ENCODE data around the gene GNAQ.

- no peak for TF ChIP-seq POLR2A (IDR thresholded peaks at IDR 0.05)
- TF ChIP-seq CTCF (IDR thresholded peaks at IDR 0.05) = no peak
Observed at GRCh38 chr9:77827104-77827784, 204.4 kb downstream of the GNAQ start.

Measured in upper lobe of left lung (tissue), 4 donors.